ENCODE measurements around the gene NQO2.

Gene NQO2

DNA sequence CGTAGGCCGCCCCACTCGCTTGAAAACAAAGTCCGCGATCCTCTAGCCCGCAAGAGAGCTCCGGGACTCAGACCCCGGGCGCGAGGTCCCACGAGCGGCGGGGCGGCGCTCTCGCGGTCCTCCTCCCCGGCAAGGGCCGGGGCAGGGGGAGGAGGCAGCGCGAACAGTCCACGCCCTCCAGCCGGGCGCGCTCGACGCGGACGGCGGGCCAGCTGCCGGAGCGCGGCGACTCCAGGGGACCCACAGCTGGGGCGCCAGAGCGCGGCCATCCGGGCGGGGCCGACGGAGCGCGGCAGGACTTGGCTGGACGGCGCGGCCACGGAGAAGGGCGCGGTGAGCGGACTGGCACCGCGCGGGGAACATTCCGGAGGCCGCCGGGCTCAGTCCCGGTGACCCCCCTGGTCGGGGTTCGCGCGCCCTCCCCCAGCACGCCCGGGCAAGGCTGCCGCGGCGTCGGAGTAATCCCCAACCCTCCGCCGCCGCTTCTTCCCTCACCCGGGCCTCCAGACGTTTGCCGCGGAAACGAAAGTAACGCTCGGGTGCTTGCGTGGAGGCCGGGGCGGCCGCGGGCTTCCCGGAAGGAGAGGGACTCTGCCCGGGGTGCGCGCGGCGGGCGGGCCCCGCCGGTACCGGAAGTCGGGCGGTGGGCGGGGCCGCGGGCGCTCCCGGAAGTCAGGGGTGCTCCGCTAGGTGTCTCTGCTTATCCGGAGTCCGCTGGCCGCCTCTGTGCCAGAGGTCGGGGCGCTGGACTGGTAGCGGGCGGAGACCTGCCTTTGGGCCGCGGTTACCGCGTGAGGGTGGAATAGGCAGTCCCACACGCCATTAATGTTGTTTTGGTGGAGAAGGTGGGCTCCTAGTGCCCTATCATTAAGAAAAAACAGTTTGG, 68.9 kb downstream of the NQO2 start, which contains the start of gene RIPK1:
Gene RIPK1, plus strand, starts transcription at position 166 of the 886 bp plus-strand sequence. CDS start 8,330 bp downstream, outside the sequence.
- Histone ChIP-seq H3K9me3 (no peaks in the 10 kb centered on the region), H3K36me3 (peaks cover 4% of the 10 kb centered on the region), H3K27ac (peak within 1 kb of the TSS; percentile 100), H3K4me1 (ENCODE audit: control insufficient read depth in 1 of 2, insufficient read depth in 1 of 2, low read depth in 1 of 2, low read length in 1 of 2) (peaks cover 47 to 64% of the 10 kb centered on the region in 2 experiments), H3K27me3 (no peaks in the 10 kb centered on the region), H3K4me3 (ENCODE audit: low read depth in 1 of 2, low read length in 1 of 2) (peak within 1 kb of the TSS; percentile 89 to 90)
- TF ChIP-seq, protein P1, sequence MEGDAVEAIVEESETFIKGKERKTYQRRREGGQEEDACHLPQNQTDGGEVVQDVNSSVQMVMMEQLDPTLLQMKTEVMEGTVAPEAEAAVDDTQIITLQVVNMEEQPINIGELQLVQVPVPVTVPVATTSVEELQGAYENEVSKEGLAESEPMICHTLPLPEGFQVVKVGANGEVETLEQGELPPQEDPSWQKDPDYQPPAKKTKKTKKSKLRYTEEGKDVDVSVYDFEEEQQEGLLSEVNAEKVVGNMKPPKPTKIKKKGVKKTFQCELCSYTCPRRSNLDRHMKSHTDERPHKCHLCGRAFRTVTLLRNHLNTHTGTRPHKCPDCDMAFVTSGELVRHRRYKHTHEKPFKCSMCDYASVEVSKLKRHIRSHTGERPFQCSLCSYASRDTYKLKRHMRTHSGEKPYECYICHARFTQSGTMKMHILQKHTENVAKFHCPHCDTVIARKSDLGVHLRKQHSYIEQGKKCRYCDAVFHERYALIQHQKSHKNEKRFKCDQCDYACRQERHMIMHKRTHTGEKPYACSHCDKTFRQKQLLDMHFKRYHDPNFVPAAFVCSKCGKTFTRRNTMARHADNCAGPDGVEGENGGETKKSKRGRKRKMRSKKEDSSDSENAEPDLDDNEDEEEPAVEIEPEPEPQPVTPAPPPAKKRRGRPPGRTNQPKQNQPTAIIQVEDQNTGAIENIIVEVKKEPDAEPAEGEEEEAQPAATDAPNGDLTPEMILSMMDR (IDR thresholded peaks at IDR 0.05) = peak; percentile 77
